ENCODE measurements around the gene DOCK7.
"Not testable (repeated sequence)": the region's sequence is repeated elsewhere in the genome, so short reads cannot be mapped to it uniquely, and the experiment has no call there.

The DOCK7 gene

GRCh38 chr1:62693123-62693522 lies 4.9 kb upstream of the DOCK7 start:
- DNase-seq = no peak

- DNase-seq = no peak
These were observed 3.1 kb upstream of the DOCK7 start for GRCh38 chr1:62691062-62691844.

GRCh38 chr1:62689524-62689923 lies 1.3 kb upstream of the DOCK7 start:
- no peak for DNase-seq

GRCh38 chr1:62688687-62689085 lies 500 bp upstream of the DOCK7 start:
- no peak for DNase-seq

GRCh38 chr1:62687421-62687902 lies 724 bp downstream of the DOCK7 start:
- peak; percentile 65 for DNase-seq

GRCh38 chr1:62686822-62687221 lies 1.4 kb downstream of the DOCK7 start:
- DNase-seq = no peak

GRCh38 chr1:62685431-62685859 lies 2.7 kb downstream of the DOCK7 start:
- no peak for DNase-seq

- no peak for DNase-seq
These were observed 5.7 kb downstream of the DOCK7 start for GRCh38 chr1:62682531-62682930.

- DNase-seq = not testable (repeated sequence)
These were observed 7.2 kb downstream of the DOCK7 start for GRCh38 chr1:62680992-62681391.

- DNase-seq = not testable (repeated sequence)
These were observed 10.4 kb downstream of the DOCK7 start for GRCh38 chr1:62677822-62678221.

GRCh38 chr1:62676611-62677356 lies 11.4 kb downstream of the DOCK7 start:
- DNase-seq = no peak

- DNase-seq = no peak
These were observed 14.6 kb downstream of the DOCK7 start for GRCh38 chr1:62673629-62674028.

- no peak for DNase-seq
These were observed 16.2 kb downstream of the DOCK7 start for GRCh38 chr1:62672029-62672428.

- no peak for DNase-seq
These were observed 33.4 kb downstream of the DOCK7 start for GRCh38 chr1:62654744-62655143.

GRCh38 chr1:62652387-62652786 lies 35.8 kb downstream of the DOCK7 start:
- no peak for DNase-seq

GRCh38 chr1:62643283-62643682 lies 44.9 kb downstream of the DOCK7 start:
- no peak for DNase-seq

GRCh38 chr1:62637392-62638105 lies 50.6 kb downstream of the DOCK7 start:
- DNase-seq = no peak

- no peak for DNase-seq
These were observed 59.7 kb downstream of the DOCK7 start for GRCh38 chr1:62628506-62628905.

GRCh38 chr1:62625415-62625814 lies 62.8 kb downstream of the DOCK7 start:
- DNase-seq = no peak

- DNase-seq = no peak
These were observed 66.3 kb downstream of the DOCK7 start for GRCh38 chr1:62621907-62622306.

GRCh38 chr1:62613890-62614289 lies 74.3 kb downstream of the DOCK7 start:
- no peak for DNase-seq

GRCh38 chr1:62613325-62613727 lies 74.9 kb downstream of the DOCK7 start:
- no peak for DNase-seq

GRCh38 chr1:62612770-62613169 lies 75.4 kb downstream of the DOCK7 start:
- DNase-seq = no peak

Measured in activated effector memory CD4-positive, alpha-beta T cell treated with anti-CD3 and anti-CD28 coated beads, Interleukin-2, amount 50 U/mL, for 16 hours (primary cell).